C4-2B (cell line): ENCODE results near the gene PRPF8.

Experiments used
- H3K27ac ChIP-seq: fragments of 450-650 bp; 2 replicates; pipeline ENCODE4 v1.5.1; 2017
- ZFX ChIP-seq: fragments of 450-650 bp; IDR thresholded peaks from 2 replicates; pipeline ENCODE4 v1.6.1; 2017
- TF ChIP-seq, protein P1 (sequence below): fragments of 450-650 bp; conservative IDR thresholded peaks from 2 replicates; pipeline ENCODE4 v1.5.1; 2017; ENCODE audit warnings: mild to moderate bottlenecking

Gene PRPF8

DNA sequence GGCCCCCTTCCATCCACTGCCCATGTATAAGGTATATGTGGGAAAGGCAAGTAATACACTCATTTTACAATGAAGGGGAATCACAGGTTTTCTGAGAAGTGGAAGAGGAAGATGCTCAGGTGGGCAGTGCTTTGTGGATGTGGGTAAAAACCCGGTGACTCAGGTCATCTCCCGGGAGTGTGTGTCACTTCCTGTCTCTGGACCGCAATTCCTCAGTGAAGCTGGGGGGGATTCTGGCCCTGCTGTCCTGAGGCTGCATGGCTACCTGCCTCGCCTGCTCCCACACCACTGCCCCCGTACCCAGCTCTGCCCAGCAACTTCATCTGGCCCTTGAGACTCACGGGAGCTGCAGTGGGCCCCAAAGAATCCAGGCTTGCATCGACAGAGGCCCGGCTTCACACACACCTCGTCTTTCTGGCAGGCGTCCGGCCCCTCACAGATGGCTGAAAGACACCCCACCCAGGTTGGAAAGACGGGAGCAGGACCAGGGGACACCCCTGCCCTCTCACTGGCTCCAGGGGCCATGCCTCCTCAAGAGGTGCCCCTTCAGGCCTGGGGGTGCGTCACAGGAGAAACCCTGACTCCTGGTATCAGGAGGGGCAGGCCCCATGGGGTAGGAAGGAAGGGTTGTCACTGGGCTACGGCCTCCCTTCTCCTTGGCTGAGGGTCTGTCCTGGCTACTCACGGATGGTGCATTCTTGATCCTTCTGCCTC, 40.0 kb downstream of the PRPF8 start:
- H3K27ac ChIP-seq, result peak overlapping the region; percentile 67; the same call in 1 of the 2 replicates
- no peak for TF ChIP-seq ZFX
- TF ChIP-seq, protein P1, sequence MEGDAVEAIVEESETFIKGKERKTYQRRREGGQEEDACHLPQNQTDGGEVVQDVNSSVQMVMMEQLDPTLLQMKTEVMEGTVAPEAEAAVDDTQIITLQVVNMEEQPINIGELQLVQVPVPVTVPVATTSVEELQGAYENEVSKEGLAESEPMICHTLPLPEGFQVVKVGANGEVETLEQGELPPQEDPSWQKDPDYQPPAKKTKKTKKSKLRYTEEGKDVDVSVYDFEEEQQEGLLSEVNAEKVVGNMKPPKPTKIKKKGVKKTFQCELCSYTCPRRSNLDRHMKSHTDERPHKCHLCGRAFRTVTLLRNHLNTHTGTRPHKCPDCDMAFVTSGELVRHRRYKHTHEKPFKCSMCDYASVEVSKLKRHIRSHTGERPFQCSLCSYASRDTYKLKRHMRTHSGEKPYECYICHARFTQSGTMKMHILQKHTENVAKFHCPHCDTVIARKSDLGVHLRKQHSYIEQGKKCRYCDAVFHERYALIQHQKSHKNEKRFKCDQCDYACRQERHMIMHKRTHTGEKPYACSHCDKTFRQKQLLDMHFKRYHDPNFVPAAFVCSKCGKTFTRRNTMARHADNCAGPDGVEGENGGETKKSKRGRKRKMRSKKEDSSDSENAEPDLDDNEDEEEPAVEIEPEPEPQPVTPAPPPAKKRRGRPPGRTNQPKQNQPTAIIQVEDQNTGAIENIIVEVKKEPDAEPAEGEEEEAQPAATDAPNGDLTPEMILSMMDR, result no peak

DNA sequence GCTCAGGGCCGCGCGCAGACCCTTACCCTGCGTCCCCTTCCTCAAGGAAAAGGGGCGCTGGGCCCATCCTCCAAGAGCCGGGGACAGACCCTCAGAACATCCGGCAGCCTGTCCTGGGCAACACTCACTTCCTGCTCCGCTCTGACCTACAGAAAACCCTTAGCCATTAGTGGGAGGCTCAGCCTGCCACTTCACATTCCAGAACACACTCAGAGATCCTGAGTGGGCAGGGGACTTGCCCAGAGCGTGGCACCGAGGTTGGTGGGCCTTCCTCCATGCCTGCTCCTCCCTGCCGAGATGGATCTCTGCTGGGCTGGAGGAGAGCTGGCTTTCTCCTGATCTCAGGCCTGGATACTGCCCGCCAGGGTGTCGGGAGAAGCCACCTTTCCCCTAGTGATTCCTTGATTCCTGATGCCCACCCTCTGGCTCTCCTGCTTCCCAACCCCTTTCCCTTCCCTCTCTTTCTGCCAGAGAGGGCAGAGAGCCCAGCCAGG, 40.6 kb downstream of the PRPF8 start:
- H3K27ac ChIP-seq, result peak overlapping the region; percentile 67
- TF ChIP-seq ZFX, result no peak
- TF ChIP-seq, protein P1, result no peak

- H3K27ac ChIP-seq, result peak overlapping the region; percentile 67
- TF ChIP-seq, protein P1, result peak; percentile 78
- TF ChIP-seq ZFX, result peak; percentile 50; the same call in 1 of the 2 replicates
Observed at GRCh38 chr17:1643293-1643998, 41.2 kb downstream of the PRPF8 start.

GRCh38 chr17:1641065-1641403, 43.6 kb downstream of the PRPF8 start:
- H3K27ac ChIP-seq, result no peak overlapping the region
- TF ChIP-seq, protein P1, result no peak
- TF ChIP-seq ZFX, result no peak

GRCh38 chr17:1640329-1641064, 44.2 kb downstream of the PRPF8 start:
- H3K27ac ChIP-seq, result peak overlapping the region; percentile 2; the same call in 1 of the 2 replicates
- no peak for TF ChIP-seq ZFX
- TF ChIP-seq, protein P1, result no peak

GRCh38 chr17:1639549-1640180, 45.0 kb downstream of the PRPF8 start:
- peak overlapping the region; percentile 2 for H3K27ac ChIP-seq
- TF ChIP-seq, protein P1, result no peak
- TF ChIP-seq ZFX, result no peak
